Measurements from ENCODE around the gene MRTFB. TPM values are rescaled to one million over a fixed set of nuclear protein-coding genes. Genes with fewer than 3 reads are reported as not detected.
A peak's percentile ranks its signal among the peaks of the same experiment; 100 is the strongest.

MRTFB gene
- total RNA-seq, 1 experiment from 2014 or later = 12.7 TPM

- peak overlapping the region; percentile 72 for H3K4me2 ChIP-seq (ENCODE audit: low read length)
- H3F3A ChIP-seq (ENCODE audit: low read length, unreplicated experiment) = no peaks in the 10 kb centered on the region
- H3K27me3 ChIP-seq (ENCODE audit: low read length) = no peaks in the 10 kb centered on the region
- no peak for DNase-seq
- H3K9me3 ChIP-seq (ENCODE audit: low read length) = no peaks in the 10 kb centered on the region
- no peak overlapping the region; the same call in 1 of the 2 replicates for H3K4me3 ChIP-seq (ENCODE audit: low read length)
- H4K20me1 ChIP-seq (ENCODE audit: low read length) = no peaks in the 10 kb centered on the region
- no peak for ATAC-seq
- intact Hi-C loops (cut with micrococcal nuclease) = no loop called here
- TF ChIP-seq EZH2phosphoT487 (IDR thresholded peaks at IDR 0.05; ENCODE audit: borderline replicate concordance, low read length) = no peak
- TF ChIP-seq CTCF (conservative IDR thresholded peaks at IDR 0.05; ENCODE audit: low read depth, low read length) = no peak
- no peak for TF ChIP-seq EZH2 (IDR thresholded peaks at IDR 0.05; ENCODE audit: low read length, unreplicated experiment)
- no TSS peak for BruUV-seq (replicated peaks)
- peak overlapping the region; percentile 87 for H2AFZ ChIP-seq (ENCODE audit: low read length)
- no peaks in the 10 kb centered on the region for H3K9me2 ChIP-seq (replicated peaks; ENCODE audit: low read length)
- H3K36me3 ChIP-seq (ENCODE audit: low read depth, low read length) = no peaks in the 10 kb centered on the region
- ChIA-PET CTCF (no interaction called here), POLR2A (ENCODE audit: unreplicated experiment) (no interaction called here)
- no peaks in the 10 kb centered on the region for H3K79me2 ChIP-seq (ENCODE audit: low read length)
- H3K4me1 ChIP-seq (ENCODE audit: insufficient read depth, low read length) = peaks cover 12% of the 10 kb centered on the region
- no peak overlapping the region for H3K27ac ChIP-seq (ENCODE audit: low read length)
- H3K9ac ChIP-seq (ENCODE audit: low read length) = no peak overlapping the region
Measured at GRCh38 chr16:14051103-14051729, 19.9 kb upstream of the MRTFB start.

- no peak for DNase-seq
- H4K20me1 ChIP-seq (ENCODE audit: low read length) = no peaks in the 10 kb centered on the region
- no peak overlapping the region for H3K4me3 ChIP-seq (ENCODE audit: low read length)
- H3K4me1 ChIP-seq (ENCODE audit: insufficient read depth, low read length) = no peaks in the 10 kb centered on the region
- intact Hi-C loops (cut with micrococcal nuclease) = no loop called here
- no peaks in the 10 kb centered on the region for H3K9me2 ChIP-seq (replicated peaks; ENCODE audit: low read length)
- POLR2A ChIA-PET (ENCODE audit: unreplicated experiment) = no interaction called here
- H2AFZ ChIP-seq (ENCODE audit: low read length) = no peak overlapping the region
- no peaks in the 10 kb centered on the region for H3K9me3 ChIP-seq (ENCODE audit: low read length)
- no peaks in the 10 kb centered on the region for H3K36me3 ChIP-seq (ENCODE audit: low read depth, low read length)
- no TSS peak for BruUV-seq (replicated peaks)
- H3K79me2 ChIP-seq (ENCODE audit: low read length) = no peaks in the 10 kb centered on the region
- CTCF ChIA-PET = no interaction called here
- no peak overlapping the region for H3K27ac ChIP-seq (ENCODE audit: low read length)
- TF ChIP-seq EZH2phosphoT487 (IDR thresholded peaks at IDR 0.05; ENCODE audit: borderline replicate concordance, low read length) (no peak), EZH2 (IDR thresholded peaks at IDR 0.05; ENCODE audit: low read length, unreplicated experiment) (no peak), CTCF (conservative IDR thresholded peaks at IDR 0.05; ENCODE audit: low read depth, low read length) (no peak)
- no peak overlapping the region for H3K9ac ChIP-seq (ENCODE audit: low read length)
- no peaks in the 10 kb centered on the region for H3F3A ChIP-seq (ENCODE audit: low read length, unreplicated experiment)
- H3K4me2 ChIP-seq (ENCODE audit: low read length) = no peak overlapping the region
- H3K27me3 ChIP-seq (ENCODE audit: low read length) = no peaks in the 10 kb centered on the region
- no peak for ATAC-seq
Measured at GRCh38 chr16:14056970-14057369, 14.1 kb upstream of the MRTFB start.

- BruUV-seq (replicated peaks) = no TSS peak
- Histone ChIP-seq H3K4me2 (ENCODE audit: low read length) (no peak overlapping the region), H3K36me3 (ENCODE audit: low read depth, low read length) (no peaks in the 10 kb centered on the region), H3K4me3 (ENCODE audit: low read length) (no peak overlapping the region), H3F3A (ENCODE audit: low read length, unreplicated experiment) (no peaks in the 10 kb centered on the region), H3K9me3 (ENCODE audit: low read length) (no peaks in the 10 kb centered on the region), H4K20me1 (ENCODE audit: low read length) (no peaks in the 10 kb centered on the region), H3K27me3 (ENCODE audit: low read length) (no peaks in the 10 kb centered on the region), H2AFZ (ENCODE audit: low read length) (no peak overlapping the region), H3K9me2 (replicated peaks; ENCODE audit: low read length) (no peaks in the 10 kb centered on the region), H3K4me1 (ENCODE audit: insufficient read depth, low read length) (no peaks in the 10 kb centered on the region), H3K27ac (ENCODE audit: low read length) (no peak overlapping the region), H3K79me2 (ENCODE audit: low read length) (no peaks in the 10 kb centered on the region), H3K9ac (ENCODE audit: low read length) (no peak overlapping the region)
- intact Hi-C loops (cut with micrococcal nuclease) = no loop called here
- DNase-seq = no peak
- ChIA-PET CTCF (no interaction called here), POLR2A (ENCODE audit: unreplicated experiment) (no interaction called here)
- ATAC-seq = no peak
- TF ChIP-seq EZH2phosphoT487 (IDR thresholded peaks at IDR 0.05; ENCODE audit: borderline replicate concordance, low read length) = no peak
Measured at GRCh38 chr16:14057878-14058382, 13.2 kb upstream of the MRTFB start.
